GM12874 (cell line): ENCODE data around the gene ETV3L.
A peak's percentile ranks its signal among the peaks of the same experiment; 100 is the strongest.

Source experiments
- TF ChIP-seq, protein P1 (sequence below): IDR thresholded peaks from 2 replicates; pipeline ENCODE4 v1.5.1; 2011; ENCODE audit warnings: low read depth, mild to moderate bottlenecking, control low read depth, low read length, moderate library complexity; ENCODE audit not compliant: insufficient read depth

The ETV3L gene

DNA sequence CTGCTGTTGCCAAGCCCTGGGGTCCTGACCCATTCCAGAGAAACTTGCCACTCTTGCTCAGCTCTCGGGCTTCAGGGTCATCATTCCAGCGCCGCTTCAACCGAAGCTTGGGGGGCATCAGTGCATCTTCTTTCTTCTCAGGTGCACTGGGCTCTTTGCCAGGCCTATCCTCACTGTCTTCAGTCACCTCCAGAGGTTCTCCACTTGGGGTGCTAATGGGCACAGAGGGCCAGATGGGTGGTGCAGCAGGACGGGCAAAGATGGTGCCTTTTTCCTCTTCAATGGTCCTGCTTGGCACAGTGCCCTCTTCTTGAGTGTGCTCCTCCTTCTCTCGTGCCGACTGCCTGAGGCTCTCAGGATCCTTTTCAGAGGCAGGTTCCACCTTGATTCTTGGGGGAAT is 25.2 kb upstream of the ETV3L start:
- TF ChIP-seq, protein P1, sequence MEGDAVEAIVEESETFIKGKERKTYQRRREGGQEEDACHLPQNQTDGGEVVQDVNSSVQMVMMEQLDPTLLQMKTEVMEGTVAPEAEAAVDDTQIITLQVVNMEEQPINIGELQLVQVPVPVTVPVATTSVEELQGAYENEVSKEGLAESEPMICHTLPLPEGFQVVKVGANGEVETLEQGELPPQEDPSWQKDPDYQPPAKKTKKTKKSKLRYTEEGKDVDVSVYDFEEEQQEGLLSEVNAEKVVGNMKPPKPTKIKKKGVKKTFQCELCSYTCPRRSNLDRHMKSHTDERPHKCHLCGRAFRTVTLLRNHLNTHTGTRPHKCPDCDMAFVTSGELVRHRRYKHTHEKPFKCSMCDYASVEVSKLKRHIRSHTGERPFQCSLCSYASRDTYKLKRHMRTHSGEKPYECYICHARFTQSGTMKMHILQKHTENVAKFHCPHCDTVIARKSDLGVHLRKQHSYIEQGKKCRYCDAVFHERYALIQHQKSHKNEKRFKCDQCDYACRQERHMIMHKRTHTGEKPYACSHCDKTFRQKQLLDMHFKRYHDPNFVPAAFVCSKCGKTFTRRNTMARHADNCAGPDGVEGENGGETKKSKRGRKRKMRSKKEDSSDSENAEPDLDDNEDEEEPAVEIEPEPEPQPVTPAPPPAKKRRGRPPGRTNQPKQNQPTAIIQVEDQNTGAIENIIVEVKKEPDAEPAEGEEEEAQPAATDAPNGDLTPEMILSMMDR: peak; percentile 39; the same call in 1 of the 2 replicates

DNA sequence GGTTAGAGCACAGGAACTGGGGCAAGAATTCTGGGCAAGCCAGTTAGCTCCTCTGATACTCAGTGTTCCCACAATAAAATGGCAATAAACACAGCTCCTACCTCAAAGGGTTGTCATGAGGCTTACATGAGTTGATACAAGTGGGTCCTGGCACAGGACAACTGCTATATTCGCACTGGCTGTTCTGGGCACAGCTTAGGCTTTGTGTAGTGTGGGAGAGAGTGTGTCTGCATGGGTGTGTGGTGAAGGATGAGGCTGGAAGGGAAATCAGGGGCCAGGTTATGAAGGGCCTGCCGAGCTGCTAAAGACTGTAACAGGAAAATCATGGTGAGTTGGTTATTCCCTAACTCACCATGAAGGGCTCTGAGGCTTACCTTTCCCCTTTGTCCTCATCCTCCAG is 19.8 kb upstream of the ETV3L start:
- TF ChIP-seq, protein P1: no peak

DNA sequence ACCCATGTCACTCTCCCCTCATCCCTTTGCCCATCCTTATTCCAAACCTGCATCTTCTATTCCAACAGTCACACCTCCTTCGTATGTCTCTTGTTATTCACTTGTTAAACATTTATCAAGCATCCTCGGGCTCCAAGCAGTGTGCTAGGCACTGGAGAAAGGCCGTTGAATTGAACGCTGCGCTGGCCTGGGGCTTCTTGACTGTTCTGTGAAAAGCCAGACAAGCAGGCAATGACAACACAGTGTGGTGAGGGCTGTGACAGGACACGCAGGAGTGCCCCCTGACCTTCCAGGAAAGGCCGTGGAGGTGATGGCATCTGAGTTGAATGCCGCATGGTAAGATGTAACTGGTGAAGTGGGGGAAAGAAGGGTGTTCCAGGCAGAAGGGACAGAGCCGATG is 19.4 kb upstream of the ETV3L start:
- TF ChIP-seq, protein P1: no peak

DNA sequence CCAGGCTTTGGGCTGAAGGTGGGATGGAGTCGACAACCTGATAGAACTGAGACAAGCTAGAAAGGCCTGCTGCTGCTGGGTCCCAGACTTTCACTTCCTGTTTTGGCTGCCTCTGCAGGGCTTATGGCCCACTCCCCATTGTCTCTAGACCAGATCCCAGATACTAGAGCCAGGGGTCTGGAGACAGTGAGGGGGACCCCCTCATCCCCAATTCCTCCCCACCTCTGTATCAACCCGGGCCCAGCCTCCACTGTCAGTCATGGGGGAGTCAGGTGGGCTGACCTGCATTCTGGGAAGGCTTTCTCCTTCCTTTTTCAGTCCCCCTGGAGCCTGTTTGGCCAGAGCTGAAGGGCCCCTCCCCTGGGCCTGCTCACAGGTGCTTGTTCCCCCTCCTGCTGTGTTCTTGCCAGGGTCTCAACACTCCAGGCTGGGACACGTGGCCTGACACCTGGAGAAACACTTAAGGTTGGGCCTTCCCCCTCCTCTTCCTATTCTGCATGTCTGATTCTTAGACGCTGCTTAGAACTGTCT is 18.0 kb upstream of the ETV3L start:
- TF ChIP-seq, protein P1: no peak

DNA sequence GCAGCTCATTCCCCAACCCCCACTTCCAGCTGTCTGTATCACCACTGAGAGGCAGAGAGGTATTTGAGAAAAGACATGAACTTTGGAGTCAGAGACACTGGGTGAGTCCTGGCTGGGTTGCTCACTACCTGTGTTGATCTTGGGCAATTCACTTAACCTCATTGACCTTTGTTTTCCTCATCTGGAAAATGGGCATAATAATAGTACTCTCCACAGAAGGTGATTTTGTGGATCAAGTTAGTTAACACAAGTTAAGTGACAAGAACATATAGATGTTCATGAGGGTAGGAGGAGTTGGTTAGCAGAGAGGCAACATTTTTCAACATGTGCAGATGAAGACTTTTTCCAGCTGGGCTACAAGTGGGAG is 17.1 kb upstream of the ETV3L start:
- TF ChIP-seq, protein P1: no peak

DNA sequence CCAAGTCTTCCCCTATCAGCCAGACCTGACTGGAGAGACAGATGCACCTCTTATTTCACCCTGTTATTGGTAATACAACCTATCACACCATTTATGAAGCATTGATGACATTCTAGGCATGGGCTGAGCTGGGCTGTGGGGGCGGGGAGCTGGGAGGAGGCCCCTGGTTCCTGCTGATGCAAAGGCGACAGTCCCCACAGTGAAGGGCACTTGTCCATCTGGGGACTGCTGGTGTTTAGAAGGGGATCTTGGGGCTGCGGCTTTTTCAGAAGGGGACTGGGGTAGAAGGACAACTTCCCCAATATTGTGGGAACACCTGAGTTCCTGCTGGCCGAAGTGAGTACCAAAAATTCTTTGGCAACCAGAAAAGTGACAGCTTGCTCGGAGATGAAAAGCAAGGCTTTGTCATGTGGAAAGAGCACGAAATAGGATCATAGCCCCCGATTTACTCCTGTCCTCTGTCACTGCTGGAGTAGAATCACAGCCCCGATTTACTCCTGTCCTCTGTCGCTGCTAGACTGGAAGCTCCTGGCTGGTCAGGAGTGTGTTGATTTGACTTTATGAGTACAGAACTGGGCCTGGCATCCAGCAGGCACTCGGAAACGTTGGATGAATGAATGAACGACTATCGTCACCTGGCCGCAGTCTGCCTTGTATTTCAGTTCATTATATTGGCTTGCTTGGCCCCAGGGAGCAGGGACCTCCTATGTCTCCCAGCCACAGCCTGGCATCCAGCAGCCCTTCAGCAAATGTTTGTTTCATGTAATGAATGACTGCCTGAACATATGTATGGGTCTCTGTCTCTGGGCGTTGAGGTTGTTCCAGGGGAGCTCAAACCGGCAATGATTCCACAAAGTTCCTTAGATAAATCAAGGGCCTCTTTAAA is 16.5 kb upstream of the ETV3L start:
- TF ChIP-seq, protein P1: no peak

DNA sequence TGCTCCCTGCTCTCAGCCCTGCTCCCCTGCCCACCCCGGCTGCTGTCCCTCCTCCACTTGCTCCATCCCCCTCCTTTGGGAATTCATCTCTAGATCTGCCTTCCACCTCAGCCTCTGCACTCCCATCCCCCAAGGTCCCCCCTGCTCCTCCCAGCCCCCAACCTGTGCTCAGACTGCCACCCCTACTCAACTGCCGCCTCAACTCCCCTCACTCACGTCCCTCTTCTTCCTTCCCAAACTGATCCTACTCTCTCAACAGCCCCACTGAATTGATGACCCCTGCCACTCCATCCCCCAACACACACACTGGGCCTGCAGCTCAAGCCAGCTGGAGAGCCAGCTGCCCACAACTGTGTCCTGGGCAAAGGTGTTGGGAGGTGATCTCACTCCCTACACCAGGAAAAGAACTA is 15.8 kb upstream of the ETV3L start:
- TF ChIP-seq, protein P1: no peak
